ENCODE results near the gene PDE4D. TPM values are rescaled to one million over a fixed set of nuclear protein-coding genes. Genes with fewer than 3 reads are reported as not detected.
"Not testable (repeated sequence)": the region's sequence is repeated elsewhere in the genome, so short reads cannot be mapped to it uniquely, and the experiment has no call there.

PDE4D gene
- polyA plus RNA-seq, 10 donors, result 28.0 to 57.2 (median 38.6) TPM

GRCh38 chr5:59609501-59610265 lies 283.8 kb downstream of the PDE4D start:
- no peak for DNase-seq

- peak in 1 of 3 donors; percentile 58 for DNase-seq
Measured at GRCh38 chr5:59608745-59609144, 284.8 kb downstream of the PDE4D start.

- no peak for DNase-seq
Measured at GRCh38 chr5:59607138-59607765, 286.3 kb downstream of the PDE4D start.

GRCh38 chr5:59605915-59606314 lies 287.6 kb downstream of the PDE4D start:
- DNase-seq, result no peak

GRCh38 chr5:59604111-59604510 lies 289.4 kb downstream of the PDE4D start:
- DNase-seq, result no peak

- no peak for DNase-seq
Measured at GRCh38 chr5:59600998-59601397, 292.5 kb downstream of the PDE4D start.

GRCh38 chr5:59600153-59600552 lies 293.4 kb downstream of the PDE4D start:
- no peak for DNase-seq

GRCh38 chr5:59599729-59600128 lies 293.8 kb downstream of the PDE4D start:
- no peak for DNase-seq

- peak in 1 of 3 donors; percentile 32 for DNase-seq
Measured at GRCh38 chr5:59598547-59598874, 295.0 kb downstream of the PDE4D start.

GRCh38 chr5:59597690-59598546 lies 295.6 kb downstream of the PDE4D start:
- DNase-seq, result no peak

GRCh38 chr5:59596586-59597350 lies 296.8 kb downstream of the PDE4D start:
- no peak for DNase-seq

- not testable (repeated sequence) for DNase-seq
Measured at GRCh38 chr5:59594118-59594517, 299.4 kb downstream of the PDE4D start.

GRCh38 chr5:59593439-59594007 lies 300.0 kb downstream of the PDE4D start:
- DNase-seq, result no peak

- peak; percentile 24 to 52 (median 51) for DNase-seq
Measured at GRCh38 chr5:59592101-59592500, 301.4 kb downstream of the PDE4D start.

- no peak for DNase-seq
Measured at GRCh38 chr5:59591162-59591561, 302.4 kb downstream of the PDE4D start.

- DNase-seq, result no peak
Measured at GRCh38 chr5:59588922-59589321, 304.6 kb downstream of the PDE4D start.

- peak; percentile 75 to 91 (median 83) for DNase-seq
Measured at GRCh38 chr5:59587489-59588337, 305.8 kb downstream of the PDE4D start.

- DNase-seq, result peak in 1 of 3 donors; percentile 14
Measured at GRCh38 chr5:59586841-59587240, 306.7 kb downstream of the PDE4D start.

- DNase-seq, result no peak
Measured at GRCh38 chr5:59584858-59585846, 308.4 kb downstream of the PDE4D start.

Measured in muscle of back (tissue), 11 donors.